ENCODE data around the gene YPEL3.

YPEL3 gene

GRCh38 chr16:30088237-30088831 is 7.7 kb downstream of the YPEL3 start:
- Histone ChIP-seq H3K4ac (ENCODE audit: low read depth, low read length) (no peak overlapping the region), H3K4me1 (ENCODE audit: control insufficient read depth in 1 of 2, insufficient read depth in 2 of 2, low read length in 2 of 2) (peaks cover 18 to 27% of the 10 kb centered on the region in 2 experiments), H3K14ac (ENCODE audit: low read length) (no peak overlapping the region), H2AK5ac (ENCODE audit: low read length) (no peak overlapping the region), H4K91ac (ENCODE audit: low read depth, low read length) (no peak overlapping the region), H3K4me2 (ENCODE audit: low read length) (no peak overlapping the region), H2BK120ac (ENCODE audit: insufficient read depth, low read length, poor library complexity) (no peak overlapping the region), H3K4me3 (ENCODE audit: low read depth, low read length) (no peak overlapping the region), H3K23ac (ENCODE audit: low read length) (no peak overlapping the region), H2BK12ac (ENCODE audit: low read length) (no peak overlapping the region), H3K9me3 (ENCODE audit: insufficient read depth, low read depth, low read length) (peaks cover 5% of the 10 kb centered on the region), H2BK5ac (ENCODE audit: low read depth, low read length, poor library complexity) (no peak overlapping the region), H2AFZ (ENCODE audit: insufficient read depth, low read length, poor library complexity) (no peak overlapping the region), H3K79me2 (ENCODE audit: control insufficient read depth, insufficient read depth, low read length, poor library complexity) (peaks cover 7% of the 10 kb centered on the region), H3K18ac (ENCODE audit: low read length) (no peak overlapping the region), H3K9ac (ENCODE audit: low read length) (no peak overlapping the region), H3K27me3 (ENCODE audit: insufficient read depth, low read length) (no peaks in the 10 kb centered on the region), H3K36me3 (ENCODE audit: control insufficient read depth in 1 of 2, insufficient read depth in 2 of 2, low read length in 2 of 2) (peaks cover 30 to 31% of the 10 kb centered on the region in 2 experiments), H4K12ac (ENCODE audit: low read depth, low read length) (no peak overlapping the region), H3K27ac (ENCODE audit: low read depth, low read length) (no peak overlapping the region), H3K79me1 (ENCODE audit: low read length) (peaks cover 22% of the 10 kb centered on the region), H4K8ac (ENCODE audit: low read depth, low read length) (no peak overlapping the region)
- DNase-seq = no peak
- no CpG with 5 or more reads among the region's 10 CpGs for WGBS (ENCODE audit: extremely low coverage, insufficient coverage, insufficient read length)

DNA sequence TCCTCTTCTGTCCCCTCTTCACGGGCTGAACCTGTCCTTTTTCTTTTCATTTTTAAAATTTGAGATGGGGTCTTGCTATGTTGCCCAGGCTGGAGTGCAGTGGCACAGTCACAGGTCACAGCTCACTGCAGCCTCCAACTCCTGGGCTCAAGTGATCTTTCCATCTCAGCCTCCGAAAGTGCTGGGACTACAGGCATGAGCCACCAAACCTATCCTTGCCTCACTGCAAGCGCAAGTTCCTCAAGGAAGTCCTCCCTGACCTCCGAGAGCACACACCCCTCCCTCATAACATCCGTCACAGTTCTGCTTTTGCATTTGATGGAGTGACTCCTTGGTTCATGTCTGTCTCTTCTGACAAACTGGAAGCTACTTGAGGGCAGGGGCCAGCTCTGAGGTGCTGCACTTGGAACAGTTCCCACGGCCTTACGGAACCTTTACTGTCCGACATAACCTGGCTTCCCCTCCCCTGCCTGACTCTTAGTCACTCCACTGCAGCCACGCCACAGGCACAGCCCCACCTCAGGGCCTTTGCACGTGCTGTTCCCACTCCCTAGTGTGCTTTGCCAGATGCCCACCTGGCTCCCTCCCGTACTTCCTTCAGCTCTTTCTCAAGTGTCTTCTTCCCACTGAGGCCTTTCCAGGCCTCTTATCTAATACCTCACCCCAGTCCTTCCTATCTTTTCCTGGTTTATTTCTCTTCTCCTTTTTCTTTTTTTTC is 8.7 kb downstream of the YPEL3 start:
- no peak overlapping the region for H2BK5ac ChIP-seq (ENCODE audit: low read depth, low read length, poor library complexity)
- no peak overlapping the region for H3K9ac ChIP-seq (ENCODE audit: low read length)
- no peak overlapping the region for H3K27ac ChIP-seq (ENCODE audit: low read depth, low read length)
- peaks cover 40 to 41% of the 10 kb centered on the region in 2 experiments for H3K36me3 ChIP-seq (ENCODE audit: control insufficient read depth in 1 of 2, insufficient read depth in 2 of 2, low read length in 2 of 2)
- H3K9me3 ChIP-seq (ENCODE audit: insufficient read depth, low read depth, low read length) = peaks cover 9% of the 10 kb centered on the region
- peaks cover 14 to 23% of the 10 kb centered on the region in 2 experiments for H3K4me1 ChIP-seq (ENCODE audit: control insufficient read depth in 1 of 2, insufficient read depth in 2 of 2, low read length in 2 of 2)
- H3K14ac ChIP-seq (ENCODE audit: low read length) = no peak overlapping the region
- H2BK12ac ChIP-seq (ENCODE audit: low read length) = no peak overlapping the region
- H3K27me3 ChIP-seq (ENCODE audit: insufficient read depth, low read length) = no peaks in the 10 kb centered on the region
- no peak overlapping the region for H3K4ac ChIP-seq (ENCODE audit: low read depth, low read length)
- H3K18ac ChIP-seq (ENCODE audit: low read length) = no peak overlapping the region
- H3K4me3 ChIP-seq (ENCODE audit: low read depth, low read length) = no peak overlapping the region
- no peak overlapping the region for H4K12ac ChIP-seq (ENCODE audit: low read depth, low read length)
- no peak overlapping the region for H4K8ac ChIP-seq (ENCODE audit: low read depth, low read length)
- H2AK5ac ChIP-seq (ENCODE audit: low read length) = no peak overlapping the region
- no peak overlapping the region for H2AFZ ChIP-seq (ENCODE audit: insufficient read depth, low read length, poor library complexity)
- peaks cover 7% of the 10 kb centered on the region for H3K79me2 ChIP-seq (ENCODE audit: control insufficient read depth, insufficient read depth, low read length, poor library complexity)
- H3K4me2 ChIP-seq (ENCODE audit: low read length) = no peak overlapping the region
- WGBS (ENCODE audit: extremely low coverage, insufficient coverage, insufficient read length) = no CpG with 5 or more reads among the region's 11 CpGs
- no peak overlapping the region for H4K91ac ChIP-seq (ENCODE audit: low read depth, low read length)
- no peak overlapping the region for H3K23ac ChIP-seq (ENCODE audit: low read length)
- peaks cover 20% of the 10 kb centered on the region for H3K79me1 ChIP-seq (ENCODE audit: low read length)
- no peak overlapping the region for H2BK120ac ChIP-seq (ENCODE audit: insufficient read depth, low read length, poor library complexity)
- DNase-seq = no peak

GRCh38 chr16:30086291-30087140 is 9.5 kb downstream of the YPEL3 start:
- no peak overlapping the region for H3K9ac ChIP-seq (ENCODE audit: low read length)
- WGBS (ENCODE audit: extremely low coverage, insufficient coverage, insufficient read length) = no CpG with 5 or more reads among the region's 27 CpGs

DNA sequence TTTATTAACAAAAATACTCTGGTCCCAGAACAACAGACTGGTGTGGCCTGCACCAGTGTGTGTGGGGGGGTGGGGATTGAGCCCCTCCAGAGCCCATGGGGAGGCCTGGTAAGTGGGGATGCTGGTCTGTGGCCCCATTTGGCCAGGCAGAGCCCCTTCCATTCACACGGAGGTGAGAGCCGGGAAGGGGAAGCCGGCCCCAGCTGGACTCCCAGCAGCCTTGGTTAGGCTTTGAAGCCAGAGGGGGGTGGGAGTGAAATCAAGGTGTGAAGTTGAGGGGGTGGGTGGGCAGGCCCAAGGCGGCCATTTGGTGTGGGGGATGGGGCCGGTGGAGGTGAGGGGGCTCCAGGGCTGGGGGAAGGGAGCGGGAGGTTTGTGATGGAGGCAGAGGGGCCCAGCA is 10.2 kb downstream of the YPEL3 start:
- no CpG with 5 or more reads among the region's 6 CpGs for WGBS (ENCODE audit: extremely low coverage, insufficient coverage, insufficient read length)
- Histone ChIP-seq H3K9ac (ENCODE audit: low read length) (no peak overlapping the region), H4K91ac (ENCODE audit: low read depth, low read length) (no peak overlapping the region), H3K27me3 (ENCODE audit: insufficient read depth, low read length) (no peaks in the 10 kb centered on the region), H4K8ac (ENCODE audit: low read depth, low read length) (no peak overlapping the region), H2BK5ac (ENCODE audit: low read depth, low read length, poor library complexity) (no peak overlapping the region), H2AFZ (ENCODE audit: insufficient read depth, low read length, poor library complexity) (no peak overlapping the region), H4K12ac (ENCODE audit: low read depth, low read length) (no peak overlapping the region), H2AK5ac (ENCODE audit: low read length) (no peak overlapping the region), H3K23ac (ENCODE audit: low read length) (no peak overlapping the region), H3K4me3 (ENCODE audit: low read depth, low read length) (no peak overlapping the region), H3K4ac (ENCODE audit: low read depth, low read length) (no peak overlapping the region), H2BK12ac (ENCODE audit: low read length) (no peak overlapping the region), H3K18ac (ENCODE audit: low read length) (no peak overlapping the region), H3K27ac (ENCODE audit: low read depth, low read length) (no peak overlapping the region), H3K14ac (ENCODE audit: low read length) (no peak overlapping the region), H3K9me3 (ENCODE audit: insufficient read depth, low read depth, low read length) (peaks cover 9% of the 10 kb centered on the region), H3K79me2 (ENCODE audit: control insufficient read depth, insufficient read depth, low read length, poor library complexity) (peaks cover 2% of the 10 kb centered on the region), H3K4me1 (ENCODE audit: control insufficient read depth in 1 of 2, insufficient read depth in 2 of 2, low read length in 2 of 2) (peaks cover 8 to 12% of the 10 kb centered on the region in 2 experiments), H3K36me3 (ENCODE audit: control insufficient read depth in 1 of 2, insufficient read depth in 2 of 2, low read length in 2 of 2) (peaks cover 50% of the 10 kb centered on the region in 2 experiments), H3K4me2 (ENCODE audit: low read length) (no peak overlapping the region), H2BK120ac (ENCODE audit: insufficient read depth, low read length, poor library complexity) (no peak overlapping the region), H3K79me1 (ENCODE audit: low read length) (peaks cover 8% of the 10 kb centered on the region)
- DNase-seq = no peak

More at GRCh38 chr16:30086291-30087140, 9.5 kb downstream of the YPEL3 start:
- H3K4me1 ChIP-seq (ENCODE audit: control insufficient read depth in 1 of 2, insufficient read depth in 2 of 2, low read length in 2 of 2) = peaks cover 11 to 19% of the 10 kb centered on the region in 2 experiments
- H4K12ac ChIP-seq (ENCODE audit: low read depth, low read length) = no peak overlapping the region
- H3K4ac ChIP-seq (ENCODE audit: low read depth, low read length) = no peak overlapping the region
- H3K27me3 ChIP-seq (ENCODE audit: insufficient read depth, low read length) = no peaks in the 10 kb centered on the region
- H4K91ac ChIP-seq (ENCODE audit: low read depth, low read length) = no peak overlapping the region
- H2BK5ac ChIP-seq (ENCODE audit: low read depth, low read length, poor library complexity) = no peak overlapping the region
- H2BK12ac ChIP-seq (ENCODE audit: low read length) = no peak overlapping the region
- H3K14ac ChIP-seq (ENCODE audit: low read length) = no peak overlapping the region
- no peak overlapping the region for H4K8ac ChIP-seq (ENCODE audit: low read depth, low read length)
- H3K4me3 ChIP-seq (ENCODE audit: low read depth, low read length) = no peak overlapping the region
- peaks cover 14% of the 10 kb centered on the region for H3K79me1 ChIP-seq (ENCODE audit: low read length)
- peaks cover 44% of the 10 kb centered on the region in 2 experiments for H3K36me3 ChIP-seq (ENCODE audit: control insufficient read depth in 1 of 2, insufficient read depth in 2 of 2, low read length in 2 of 2)
- H2BK120ac ChIP-seq (ENCODE audit: insufficient read depth, low read length, poor library complexity) = no peak overlapping the region
- no peak for DNase-seq
- no peak overlapping the region for H3K23ac ChIP-seq (ENCODE audit: low read length)
- H2AK5ac ChIP-seq (ENCODE audit: low read length) = no peak overlapping the region
- H3K79me2 ChIP-seq (ENCODE audit: control insufficient read depth, insufficient read depth, low read length, poor library complexity) = peaks cover 3% of the 10 kb centered on the region
- no peak overlapping the region for H2AFZ ChIP-seq (ENCODE audit: insufficient read depth, low read length, poor library complexity)
- no peak overlapping the region for H3K27ac ChIP-seq (ENCODE audit: low read depth, low read length)
- no peak overlapping the region for H3K4me2 ChIP-seq (ENCODE audit: low read length)
- H3K18ac ChIP-seq (ENCODE audit: low read length) = no peak overlapping the region
- peaks cover 9% of the 10 kb centered on the region for H3K9me3 ChIP-seq (ENCODE audit: insufficient read depth, low read depth, low read length)
